C4-2B (cell line): ENCODE data around the gene PPP1R17.

ENCODE experiments used
- ZFX ChIP-seq: fragments of 450-650 bp; IDR thresholded peaks from 2 replicates; pipeline ENCODE4 v1.6.1; 2017
- TF ChIP-seq, protein P1 (sequence below): fragments of 450-650 bp; conservative IDR thresholded peaks from 2 replicates; pipeline ENCODE4 v1.5.1; 2017; ENCODE audit warnings: mild to moderate bottlenecking

DNA sequence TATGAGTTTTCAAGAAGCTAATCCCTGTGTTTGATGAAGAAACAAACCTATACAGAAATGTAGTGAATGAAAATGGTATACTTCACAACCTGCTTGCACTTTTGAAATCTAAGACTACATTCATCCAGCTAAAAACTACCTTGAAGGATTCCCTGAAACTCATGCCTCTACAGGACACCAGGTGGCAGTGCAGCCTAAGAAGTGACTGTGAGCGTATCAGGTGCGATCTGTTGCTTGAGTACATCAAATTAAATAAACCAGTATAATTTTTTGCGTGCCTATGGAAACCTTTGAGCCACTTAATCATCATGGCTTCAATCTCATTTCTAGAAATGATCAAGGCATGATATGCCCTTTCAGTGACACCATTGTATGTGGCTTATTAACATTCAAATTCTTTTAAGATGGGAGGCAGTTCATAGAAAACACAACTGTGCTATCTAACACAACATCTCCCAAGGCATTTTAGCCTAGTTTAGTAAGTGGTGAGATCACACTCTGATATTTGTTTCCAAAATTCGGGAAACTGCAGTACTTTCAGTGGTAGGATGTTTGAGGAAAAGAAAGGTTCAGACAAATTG lies 57.4 kb downstream of the PPP1R17 start:
- TF ChIP-seq, protein P1, sequence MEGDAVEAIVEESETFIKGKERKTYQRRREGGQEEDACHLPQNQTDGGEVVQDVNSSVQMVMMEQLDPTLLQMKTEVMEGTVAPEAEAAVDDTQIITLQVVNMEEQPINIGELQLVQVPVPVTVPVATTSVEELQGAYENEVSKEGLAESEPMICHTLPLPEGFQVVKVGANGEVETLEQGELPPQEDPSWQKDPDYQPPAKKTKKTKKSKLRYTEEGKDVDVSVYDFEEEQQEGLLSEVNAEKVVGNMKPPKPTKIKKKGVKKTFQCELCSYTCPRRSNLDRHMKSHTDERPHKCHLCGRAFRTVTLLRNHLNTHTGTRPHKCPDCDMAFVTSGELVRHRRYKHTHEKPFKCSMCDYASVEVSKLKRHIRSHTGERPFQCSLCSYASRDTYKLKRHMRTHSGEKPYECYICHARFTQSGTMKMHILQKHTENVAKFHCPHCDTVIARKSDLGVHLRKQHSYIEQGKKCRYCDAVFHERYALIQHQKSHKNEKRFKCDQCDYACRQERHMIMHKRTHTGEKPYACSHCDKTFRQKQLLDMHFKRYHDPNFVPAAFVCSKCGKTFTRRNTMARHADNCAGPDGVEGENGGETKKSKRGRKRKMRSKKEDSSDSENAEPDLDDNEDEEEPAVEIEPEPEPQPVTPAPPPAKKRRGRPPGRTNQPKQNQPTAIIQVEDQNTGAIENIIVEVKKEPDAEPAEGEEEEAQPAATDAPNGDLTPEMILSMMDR: peak; percentile 86
- no peak for TF ChIP-seq ZFX
